Ovary (tissue), 3 donors: ENCODE measurements around the gene TMEM143.

Experiments
- EP300 ChIP-seq: sonication (generic); formaldehyde crosslinking; IDR thresholded peaks from one replicate; pipeline ENCODE4 v1.6.1; 2017; ENCODE audit warnings: antibody characterized with exemption
- POLR2A ChIP-seq: fragments of 450-650 bp; IDR thresholded peaks from one replicate; pipeline ENCODE4 v1.6.1; 2017; ENCODE audit warnings: antibody characterized with exemption, mild to moderate bottlenecking, moderate library complexity
- TF ChIP-seq, protein P1 (sequence below), 3 donors: fragments of 450-650 bp in 2 of 3; fragments of 200-600 bp in 1 of 3; IDR thresholded peaks; one replicate each; pipeline versions ENCODE4 v1.5.1 to v1.8.0; 2016 to 2022; ENCODE audit warnings: antibody characterized with exemption in 3 of 3, mild to moderate bottlenecking in 1 of 3
- donor health status: DM: no; HTN: no; CAD: no.

- TF ChIP-seq, protein P1, sequence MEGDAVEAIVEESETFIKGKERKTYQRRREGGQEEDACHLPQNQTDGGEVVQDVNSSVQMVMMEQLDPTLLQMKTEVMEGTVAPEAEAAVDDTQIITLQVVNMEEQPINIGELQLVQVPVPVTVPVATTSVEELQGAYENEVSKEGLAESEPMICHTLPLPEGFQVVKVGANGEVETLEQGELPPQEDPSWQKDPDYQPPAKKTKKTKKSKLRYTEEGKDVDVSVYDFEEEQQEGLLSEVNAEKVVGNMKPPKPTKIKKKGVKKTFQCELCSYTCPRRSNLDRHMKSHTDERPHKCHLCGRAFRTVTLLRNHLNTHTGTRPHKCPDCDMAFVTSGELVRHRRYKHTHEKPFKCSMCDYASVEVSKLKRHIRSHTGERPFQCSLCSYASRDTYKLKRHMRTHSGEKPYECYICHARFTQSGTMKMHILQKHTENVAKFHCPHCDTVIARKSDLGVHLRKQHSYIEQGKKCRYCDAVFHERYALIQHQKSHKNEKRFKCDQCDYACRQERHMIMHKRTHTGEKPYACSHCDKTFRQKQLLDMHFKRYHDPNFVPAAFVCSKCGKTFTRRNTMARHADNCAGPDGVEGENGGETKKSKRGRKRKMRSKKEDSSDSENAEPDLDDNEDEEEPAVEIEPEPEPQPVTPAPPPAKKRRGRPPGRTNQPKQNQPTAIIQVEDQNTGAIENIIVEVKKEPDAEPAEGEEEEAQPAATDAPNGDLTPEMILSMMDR (IDR thresholded peaks at IDR 0.05): no peak
- TF ChIP-seq POLR2A (peak; percentile 62), EP300 (no peak)
These were observed at the start of gene TMEM143, which contains the start of gene SYNGR4 for GRCh38 chr19:48363810-48364597.
